Type B pancreatic cell (in vitro differentiated cells): ENCODE data around the gene TMBIM6. TPM values are rescaled to one million over a fixed set of nuclear protein-coding genes. Genes with fewer than 3 reads are reported as not detected.
A peak's percentile ranks its signal among the peaks of the same experiment; 100 is the strongest.

Experiments
- DNase-seq: peaks from one replicate; pipeline ENCODE4 v3.0.0; 2021; ENCODE audit warnings: mixed read lengths; ENCODE audit not compliant: unreplicated experiment; ENCODE audit errors: extremely low spot score
- H3K27ac Mint-ChIP-seq: 2 replicates; pipeline ENCODE4 v1.8.0; 2021; ENCODE audit warnings: mild to moderate bottlenecking, mixed read lengths
- H3K27me3 Mint-ChIP-seq: 2 replicates; pipeline ENCODE4 v1.8.0; 2021; ENCODE audit warnings: mixed read lengths
- H3K36me3 Mint-ChIP-seq: 2 replicates; pipeline ENCODE4 v1.8.0; 2021; ENCODE audit warnings: mixed read lengths
- H3K4me1 Mint-ChIP-seq: one replicate; pipeline ENCODE4 v1.8.0; 2021; ENCODE audit warnings: mixed read lengths; ENCODE audit not compliant: unreplicated experiment
- H3K4me3 Mint-ChIP-seq: 2 replicates; pipeline ENCODE4 v1.8.0; 2021; ENCODE audit warnings: mild to moderate bottlenecking, mixed read lengths
- H3K9me3 Mint-ChIP-seq: 2 replicates; pipeline ENCODE4 v1.8.0; 2021; ENCODE audit warnings: mixed read lengths
- total RNA-seq: library from RNA; stranded (reverse); gene quantifications from 2 replicates; pipeline ENCODE4 v1.2.1, GENCODE V29; 2021; ENCODE audit warnings: low replicate concordance
- TF ChIP-seq, protein P1 (sequence below): fragments of 200-600 bp; sonication (generic); conservative IDR thresholded peaks from 2 replicates; pipeline ENCODE4 v1.5.0; 2021; ENCODE audit warnings: antibody characterized with exemption, mild to moderate bottlenecking

TMBIM6 gene
- total RNA-seq, 1 donor from 2014 or later: 497 TPM

DNA sequence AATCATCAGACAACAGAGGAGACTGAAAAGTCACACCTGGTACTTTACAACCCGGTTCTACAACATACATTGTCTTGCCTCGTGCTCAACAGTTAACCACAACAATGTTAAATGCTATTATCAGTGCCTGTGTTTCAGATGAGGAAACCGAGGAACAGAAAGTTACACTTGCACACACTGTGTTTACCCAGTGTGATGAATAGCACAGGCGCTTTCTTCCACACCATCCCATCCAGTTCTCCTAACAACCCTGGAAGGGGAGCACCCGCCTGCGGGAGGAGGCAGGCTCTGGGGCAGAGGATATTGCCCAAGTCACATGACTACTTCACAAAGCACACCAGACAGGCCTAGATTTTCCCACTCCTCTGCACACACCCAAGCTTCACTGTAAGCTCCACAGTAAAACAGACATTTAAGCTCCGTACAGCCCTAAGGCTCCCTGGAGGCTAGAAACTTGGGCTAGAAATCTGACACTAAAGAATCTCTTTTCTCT is 65.0 kb downstream of the TMBIM6 start:
- DNase-seq: no peak
- H3K4me3 Mint-ChIP-seq: no peak overlapping the region
- no peaks in the 10 kb centered on the region for H3K27me3 Mint-ChIP-seq
- TF ChIP-seq, protein P1, sequence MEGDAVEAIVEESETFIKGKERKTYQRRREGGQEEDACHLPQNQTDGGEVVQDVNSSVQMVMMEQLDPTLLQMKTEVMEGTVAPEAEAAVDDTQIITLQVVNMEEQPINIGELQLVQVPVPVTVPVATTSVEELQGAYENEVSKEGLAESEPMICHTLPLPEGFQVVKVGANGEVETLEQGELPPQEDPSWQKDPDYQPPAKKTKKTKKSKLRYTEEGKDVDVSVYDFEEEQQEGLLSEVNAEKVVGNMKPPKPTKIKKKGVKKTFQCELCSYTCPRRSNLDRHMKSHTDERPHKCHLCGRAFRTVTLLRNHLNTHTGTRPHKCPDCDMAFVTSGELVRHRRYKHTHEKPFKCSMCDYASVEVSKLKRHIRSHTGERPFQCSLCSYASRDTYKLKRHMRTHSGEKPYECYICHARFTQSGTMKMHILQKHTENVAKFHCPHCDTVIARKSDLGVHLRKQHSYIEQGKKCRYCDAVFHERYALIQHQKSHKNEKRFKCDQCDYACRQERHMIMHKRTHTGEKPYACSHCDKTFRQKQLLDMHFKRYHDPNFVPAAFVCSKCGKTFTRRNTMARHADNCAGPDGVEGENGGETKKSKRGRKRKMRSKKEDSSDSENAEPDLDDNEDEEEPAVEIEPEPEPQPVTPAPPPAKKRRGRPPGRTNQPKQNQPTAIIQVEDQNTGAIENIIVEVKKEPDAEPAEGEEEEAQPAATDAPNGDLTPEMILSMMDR: no peak
- H3K27ac Mint-ChIP-seq: peak overlapping the region; percentile 25
- no peaks in the 10 kb centered on the region for H3K36me3 Mint-ChIP-seq
- no peaks in the 10 kb centered on the region for H3K9me3 Mint-ChIP-seq
- H3K4me1 Mint-ChIP-seq: peaks cover 33% of the 10 kb centered on the region

DNA sequence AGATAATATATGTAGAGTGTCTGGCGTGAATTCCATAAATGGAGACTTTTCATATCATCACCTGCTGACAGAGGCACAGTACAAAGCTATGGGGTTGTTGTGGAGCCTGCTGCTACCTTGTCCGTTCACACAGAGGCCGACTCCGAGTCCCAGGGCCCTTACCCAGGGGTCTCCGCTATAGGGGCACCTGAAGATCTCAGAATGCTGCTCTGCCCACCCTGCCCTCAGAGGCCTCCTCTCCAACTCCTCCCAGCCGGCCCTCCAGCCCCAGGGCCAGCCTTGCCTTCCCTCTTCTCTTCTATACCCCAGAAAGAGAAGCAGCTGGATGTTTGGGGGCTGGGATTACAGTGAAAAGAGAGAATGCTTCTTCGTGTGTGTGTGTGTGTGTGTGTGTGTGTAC is 65.5 kb downstream of the TMBIM6 start:
- TF ChIP-seq, protein P1: no peak
- Mint-ChIP-seq H3K27me3 (no peaks in the 10 kb centered on the region), H3K36me3 (no peaks in the 10 kb centered on the region), H3K4me1 (peaks cover 38% of the 10 kb centered on the region), H3K4me3 (no peak overlapping the region), H3K9me3 (no peaks in the 10 kb centered on the region), H3K27ac (no peak overlapping the region)
- no peak for DNase-seq

DNA sequence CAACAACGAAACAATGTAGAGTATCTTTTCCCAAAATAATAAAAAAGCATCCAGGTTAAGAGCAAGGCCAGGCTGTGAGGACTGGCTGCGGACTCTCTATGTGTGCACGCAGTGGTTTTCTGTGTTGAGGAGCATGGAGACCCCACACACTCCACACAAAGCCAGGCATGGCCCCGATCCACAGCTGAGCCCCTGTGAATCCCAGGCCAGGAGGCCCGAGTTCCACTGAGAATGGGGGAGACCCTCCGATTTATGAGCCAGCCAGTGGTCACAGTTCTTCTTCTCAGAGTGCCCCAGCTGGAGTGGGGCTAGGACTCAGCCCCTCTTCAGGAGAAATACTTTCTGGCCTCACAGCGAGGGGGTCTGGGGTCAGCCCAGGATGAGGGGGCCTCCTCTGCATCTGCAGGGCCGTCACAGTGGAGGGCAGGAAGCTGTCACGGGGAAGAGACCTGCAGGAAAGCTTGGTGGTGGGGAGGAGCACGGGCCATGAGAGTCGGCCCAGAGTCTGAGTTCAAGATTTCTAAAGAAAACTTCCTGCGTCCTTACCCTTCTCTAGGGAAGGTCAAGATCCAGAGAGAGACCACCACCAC is 66.7 kb downstream of the TMBIM6 start:
- H3K4me1 Mint-ChIP-seq: peaks cover 40% of the 10 kb centered on the region
- DNase-seq: no peak

DNA sequence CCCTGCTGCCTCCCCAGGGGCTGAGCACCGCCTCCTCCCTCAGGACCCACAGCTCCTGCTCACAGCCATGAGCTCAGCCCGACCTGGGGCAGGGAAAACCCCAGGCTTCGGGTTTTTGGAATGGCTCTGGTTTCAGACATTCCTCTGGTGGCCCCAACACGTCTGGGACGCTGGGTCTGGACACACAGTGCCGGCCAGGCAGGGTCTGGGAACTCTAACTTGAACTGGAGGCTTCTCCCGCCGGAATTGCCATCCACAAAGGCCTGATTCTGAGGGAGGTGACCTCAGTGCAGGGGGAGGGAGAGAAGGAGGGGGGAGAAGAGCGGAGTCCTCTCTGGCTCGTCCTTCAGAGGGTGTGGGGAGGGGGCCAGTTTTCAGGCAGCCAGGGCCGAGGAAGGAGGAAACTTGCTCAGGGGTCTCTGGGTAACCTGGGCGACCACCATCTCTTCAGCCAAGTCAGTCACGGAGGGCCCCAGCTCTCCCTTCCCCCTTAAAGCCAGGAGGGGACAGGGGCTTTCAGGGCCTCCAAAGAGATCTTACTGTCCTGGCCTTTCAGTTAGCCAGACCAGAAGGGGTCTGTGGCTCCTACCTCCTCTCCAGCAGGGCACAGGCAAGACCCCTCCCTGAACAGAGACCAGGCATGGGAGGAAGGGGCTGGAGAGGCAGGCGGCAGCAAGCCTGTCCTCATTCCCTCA is 67.5 kb downstream of the TMBIM6 start:
- peak overlapping the region; percentile 72 for H3K27ac Mint-ChIP-seq
- no peak for DNase-seq

More for the DNA sequence above, 66.7 kb downstream of the TMBIM6 start:
- TF ChIP-seq, protein P1: no peak
- Mint-ChIP-seq H3K27me3 (no peaks in the 10 kb centered on the region), H3K27ac (peak overlapping the region; percentile 41), H3K9me3 (no peaks in the 10 kb centered on the region), H3K4me3 (no peak overlapping the region), H3K36me3 (no peaks in the 10 kb centered on the region)

DNA sequence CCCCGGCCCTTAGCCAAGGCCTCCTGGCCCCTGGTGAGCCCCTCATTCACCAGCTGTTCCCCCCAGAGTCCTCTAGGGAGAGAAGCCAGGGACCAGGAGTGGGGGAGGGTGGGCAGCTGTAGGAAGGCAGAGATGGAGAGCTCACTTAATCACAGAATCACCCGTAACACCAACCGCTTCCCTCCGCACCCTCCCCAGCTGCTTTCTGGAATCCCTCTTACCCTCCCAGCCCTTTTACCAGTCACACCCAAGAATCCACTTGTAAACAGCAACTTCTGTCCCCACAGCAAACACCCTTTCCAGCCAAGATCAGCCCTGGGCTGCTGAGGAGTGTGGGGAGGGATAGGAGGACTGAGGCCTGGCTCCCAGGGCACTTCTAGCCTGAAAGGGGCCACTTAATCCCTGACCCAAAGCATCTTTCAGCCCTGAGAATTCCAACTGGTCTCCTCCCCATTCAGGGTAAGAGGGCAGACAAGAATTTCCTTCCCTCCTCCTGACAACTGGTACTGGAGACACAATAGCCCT is 68.1 kb downstream of the TMBIM6 start:
- H3K4me1 Mint-ChIP-seq: peaks cover 40% of the 10 kb centered on the region
- TF ChIP-seq, protein P1: no peak
- no peaks in the 10 kb centered on the region for H3K27me3 Mint-ChIP-seq
- H3K27ac Mint-ChIP-seq: peak overlapping the region; percentile 72
- H3K9me3 Mint-ChIP-seq: no peaks in the 10 kb centered on the region
- peaks cover under 1% of the 10 kb centered on the region for H3K36me3 Mint-ChIP-seq
- H3K4me3 Mint-ChIP-seq: peak overlapping the region; percentile 62
- DNase-seq: no peak

More for the DNA sequence above, 67.5 kb downstream of the TMBIM6 start:
- Mint-ChIP-seq H3K4me3 (no peak overlapping the region), H3K36me3 (no peaks in the 10 kb centered on the region), H3K27me3 (no peaks in the 10 kb centered on the region), H3K9me3 (no peaks in the 10 kb centered on the region), H3K4me1 (peaks cover 40% of the 10 kb centered on the region)
- TF ChIP-seq, protein P1: no peak
